HUES6 (cell line): ENCODE data around the gene CROT.

Source experiments
- H3K27ac ChIP-seq: 2 replicates; pipeline ENCODE4 v1.7.0; 2013; ENCODE audit warnings: low read depth, mild to moderate bottlenecking, low read length, inconsistent platforms
- H3K27me3 ChIP-seq: 2 replicates; pipeline ENCODE4 v1.6.1; 2013; ENCODE audit warnings: low read length; ENCODE audit not compliant: control insufficient read depth, insufficient read depth
- H3K36me3 ChIP-seq: 2 replicates; pipeline ENCODE4 v1.6.1; 2013; ENCODE audit warnings: low read length; ENCODE audit not compliant: control insufficient read depth, insufficient read depth
- H3K4me1 ChIP-seq: 2 replicates; pipeline ENCODE4 v1.6.1; 2013; ENCODE audit warnings: low read length; ENCODE audit not compliant: control insufficient read depth, insufficient read depth
- H3K4me3 ChIP-seq: 2 replicates; pipeline ENCODE4 v1.5.1; 2013; ENCODE audit warnings: low read depth, low read length
- H3K9ac ChIP-seq: one replicate; pipeline ENCODE4 v1.6.1; 2013; ENCODE audit warnings: mild to moderate bottlenecking, low read length
- H3K9me3 ChIP-seq: 2 replicates; pipeline ENCODE4 v1.6.1; 2013; ENCODE audit warnings: low read depth, low read length; ENCODE audit not compliant: control insufficient read depth, insufficient read depth

CROT gene

GRCh38 chr7:87414794-87415188 lies 69.3 kb downstream of the CROT start:
- Histone ChIP-seq H3K27ac (no peak overlapping the region), H3K4me3 (no peak overlapping the region), H3K9ac (no peak overlapping the region), H3K27me3 (no peaks in the 10 kb centered on the region), H3K36me3 (no peaks in the 10 kb centered on the region), H3K4me1 (no peaks in the 10 kb centered on the region), H3K9me3 (no peaks in the 10 kb centered on the region)

- Histone ChIP-seq H3K36me3 (no peaks in the 10 kb centered on the region), H3K27ac (no peak overlapping the region), H3K9me3 (no peaks in the 10 kb centered on the region), H3K27me3 (no peaks in the 10 kb centered on the region), H3K9ac (no peak overlapping the region), H3K4me3 (no peak overlapping the region), H3K4me1 (no peaks in the 10 kb centered on the region)
These were observed 71.5 kb downstream of the CROT start for GRCh38 chr7:87416682-87417587.

- H3K4me1 ChIP-seq: no peaks in the 10 kb centered on the region
- no peak overlapping the region for H3K9ac ChIP-seq
- H3K36me3 ChIP-seq: no peaks in the 10 kb centered on the region
- no peak overlapping the region for H3K27ac ChIP-seq
- H3K4me3 ChIP-seq: no peak overlapping the region
- no peaks in the 10 kb centered on the region for H3K27me3 ChIP-seq
- H3K9me3 ChIP-seq: no peaks in the 10 kb centered on the region
These were observed 74.7 kb downstream of the CROT start for GRCh38 chr7:87420173-87420572.

GRCh38 chr7:87424075-87424474 lies 78.6 kb downstream of the CROT start:
- Histone ChIP-seq H3K36me3 (no peaks in the 10 kb centered on the region), H3K9me3 (no peaks in the 10 kb centered on the region), H3K4me1 (no peaks in the 10 kb centered on the region), H3K9ac (no peak overlapping the region), H3K27me3 (no peaks in the 10 kb centered on the region), H3K27ac (no peak overlapping the region), H3K4me3 (no peak overlapping the region)

- Histone ChIP-seq H3K4me3 (no peak overlapping the region), H3K9ac (no peak overlapping the region), H3K4me1 (no peaks in the 10 kb centered on the region), H3K9me3 (no peaks in the 10 kb centered on the region), H3K27me3 (no peaks in the 10 kb centered on the region), H3K27ac (no peak overlapping the region), H3K36me3 (no peaks in the 10 kb centered on the region)
These were observed 80.7 kb downstream of the CROT start for GRCh38 chr7:87426160-87426559.

- Histone ChIP-seq H3K36me3 (no peaks in the 10 kb centered on the region), H3K4me1 (no peaks in the 10 kb centered on the region), H3K27ac (no peak overlapping the region), H3K9ac (no peak overlapping the region), H3K9me3 (no peaks in the 10 kb centered on the region), H3K4me3 (no peak overlapping the region), H3K27me3 (no peaks in the 10 kb centered on the region)
These were observed 81.8 kb downstream of the CROT start for GRCh38 chr7:87427288-87427687.

- Histone ChIP-seq H3K27me3 (no peaks in the 10 kb centered on the region), H3K9me3 (no peaks in the 10 kb centered on the region), H3K9ac (no peak overlapping the region), H3K27ac (no peak overlapping the region), H3K4me3 (no peak overlapping the region), H3K36me3 (no peaks in the 10 kb centered on the region), H3K4me1 (no peaks in the 10 kb centered on the region)
These were observed 87.1 kb downstream of the CROT start for GRCh38 chr7:87432536-87432935.

- H3K27me3 ChIP-seq: no peaks in the 10 kb centered on the region
- no peak overlapping the region for H3K9ac ChIP-seq
- H3K4me3 ChIP-seq: no peak overlapping the region
- H3K36me3 ChIP-seq: no peaks in the 10 kb centered on the region
- H3K4me1 ChIP-seq: no peaks in the 10 kb centered on the region
- H3K27ac ChIP-seq: no peak overlapping the region
- H3K9me3 ChIP-seq: no peaks in the 10 kb centered on the region
These were observed 90.1 kb downstream of the CROT start for GRCh38 chr7:87435546-87435945.

- no peaks in the 10 kb centered on the region for H3K27me3 ChIP-seq
- no peak overlapping the region for H3K4me3 ChIP-seq
These were observed 100.4 kb downstream of the CROT start for GRCh38 chr7:87445897-87446296.

GRCh38 chr7:87447116-87447635 lies 101.7 kb downstream of the CROT start:
- Histone ChIP-seq H3K9me3 (no peaks in the 10 kb centered on the region), H3K36me3 (no peaks in the 10 kb centered on the region), H3K27ac (no peak overlapping the region), H3K9ac (no peak overlapping the region), H3K27me3 (no peaks in the 10 kb centered on the region), H3K4me3 (no peak overlapping the region), H3K4me1 (no peaks in the 10 kb centered on the region)

More at GRCh38 chr7:87445897-87446296, 100.4 kb downstream of the CROT start:
- Histone ChIP-seq H3K9ac (no peak overlapping the region), H3K9me3 (no peaks in the 10 kb centered on the region), H3K4me1 (no peaks in the 10 kb centered on the region), H3K27ac (no peak overlapping the region), H3K36me3 (no peaks in the 10 kb centered on the region)

- H3K27me3 ChIP-seq: no peaks in the 10 kb centered on the region
- H3K4me1 ChIP-seq: no peaks in the 10 kb centered on the region
- no peaks in the 10 kb centered on the region for H3K36me3 ChIP-seq
These were observed 102.9 kb downstream of the CROT start for GRCh38 chr7:87448388-87448787.

More at GRCh38 chr7:87448388-87448787, 102.9 kb downstream of the CROT start:
- Histone ChIP-seq H3K9me3 (no peaks in the 10 kb centered on the region), H3K4me3 (no peak overlapping the region), H3K27ac (no peak overlapping the region), H3K9ac (no peak overlapping the region)
